SU-DHL-6 (cell line): ENCODE results near the gene STK35.

Experiments used
- H2AFZ ChIP-seq: fragments of 200-600 bp; sonication (generic); 2 replicates; pipeline ENCODE4 v1.6.1; 2014; ENCODE audit warnings: low read depth, mild to moderate bottlenecking, moderate library complexity, mixed read lengths, antibody characterized with exemption, low read length; ENCODE audit not compliant: severe bottlenecking
- H3F3A ChIP-seq: fragments of 200-600 bp; shearing (Covaris generic); 2 replicates; pipeline ENCODE4 v1.6.0; 2016; ENCODE audit warnings: antibody characterized with exemption, mild to moderate bottlenecking; ENCODE audit not compliant: insufficient read depth
- H3K27ac ChIP-seq: fragments of 200-600 bp; sonication (generic); 2 replicates; pipeline ENCODE4 v1.5.1; 2016; ENCODE audit warnings: low read depth, mild to moderate bottlenecking, low read length, moderate library complexity, mixed read lengths
- H3K27me3 ChIP-seq: fragments of 200-600 bp; sonication (generic), shearing (Covaris generic); 2 replicates; pipeline ENCODE4 v1.6.0; 2014; ENCODE audit warnings: mild to moderate bottlenecking, low read length
- H3K36me3 ChIP-seq: fragments of 200-600 bp; sonication (generic); 2 replicates; pipeline ENCODE4 v1.6.1; 2014; ENCODE audit warnings: mild to moderate bottlenecking, low read length, mixed read lengths
- H3K4me2 ChIP-seq: fragments of 300-600, 200-600 bp; shearing (Covaris generic), sonication (generic); 2 replicates; pipeline ENCODE4 v1.6.0; 2014; ENCODE audit warnings: low read length, low read depth, mild to moderate bottlenecking; ENCODE audit not compliant: poor library complexity, severe bottlenecking
- H3K4me3 ChIP-seq: fragments of 200-600 bp; sonication (generic); 2 replicates; pipeline ENCODE4 v1.5.1; 2014; ENCODE audit warnings: antibody characterized with exemption, low read length, mild to moderate bottlenecking, mixed read lengths; ENCODE audit not compliant: insufficient read depth, poor library complexity, severe bottlenecking
- H3K79me2 ChIP-seq: fragments of 200-600 bp; sonication (generic); 2 replicates; pipeline ENCODE4 v1.6.1; 2014; ENCODE audit warnings: mild to moderate bottlenecking, low read length, moderate library complexity; ENCODE audit not compliant: insufficient read depth
- H3K9ac ChIP-seq: fragments of 200-600 bp; sonication (generic); 2 replicates; pipeline ENCODE4 v1.7.0; 2014; ENCODE audit warnings: mild to moderate bottlenecking, low read length
- H3K9me2 ChIP-seq: fragments of 200-600 bp; sonication (generic); replicated peaks from 2 replicates; pipeline ENCODE4 v1.6.1; 2014; ENCODE audit warnings: low read length; ENCODE audit not compliant: insufficient read depth
- H3K9me3 ChIP-seq: fragments of 200-600 bp; sonication (generic); 2 replicates; pipeline ENCODE4 v1.6.1; 2014; ENCODE audit warnings: low read length, mixed read lengths; ENCODE audit not compliant: insufficient read depth
- H4K20me1 ChIP-seq: fragments of 200-600 bp; sonication (generic); 2 replicates; pipeline ENCODE4 v1.6.1; 2014; ENCODE audit warnings: low read depth, mild to moderate bottlenecking, antibody characterized with exemption, low read length, moderate library complexity, mixed read lengths
- CTCF ChIP-seq: fragments of 200-600 bp; sonication (generic); IDR thresholded peaks from one replicate; pipeline ENCODE4 v1.5.1; 2017; ENCODE audit warnings: antibody characterized with exemption, mild to moderate bottlenecking, low read length, moderate library complexity; ENCODE audit not compliant: insufficient read depth, poor library complexity, severe bottlenecking
- EZH2phosphoT487 ChIP-seq: fragments of 200-600 bp; sonication (generic), shearing (Covaris generic); conservative IDR thresholded peaks from 2 replicates; pipeline ENCODE4 v1.6.1; 2018; ENCODE audit warnings: mild to moderate bottlenecking, antibody characterized with exemption, low read length, moderate library complexity, mixed read lengths

STK35 gene

GRCh38 chr20:2144850-2145249 lies 43.2 kb downstream of the STK35 start:
- no peak for TF ChIP-seq EZH2phosphoT487
- no peak for TF ChIP-seq CTCF
- no peaks in the 10 kb centered on the region for H3K36me3 ChIP-seq
- H4K20me1 ChIP-seq, result no peaks in the 10 kb centered on the region

GRCh38 chr20:2145376-2145775 lies 43.7 kb downstream of the STK35 start:
- no peaks in the 10 kb centered on the region for H3K9me3 ChIP-seq
- H3K4me3 ChIP-seq, result no peak overlapping the region
- H4K20me1 ChIP-seq, result no peaks in the 10 kb centered on the region
- H2AFZ ChIP-seq, result no peak overlapping the region
- no peaks in the 10 kb centered on the region for H3K9me2 ChIP-seq
- TF ChIP-seq CTCF, result no peak
- TF ChIP-seq EZH2phosphoT487, result no peak
- H3K36me3 ChIP-seq, result no peaks in the 10 kb centered on the region
- H3K79me2 ChIP-seq, result no peaks in the 10 kb centered on the region
- H3K4me2 ChIP-seq, result no peak overlapping the region
- no peaks in the 10 kb centered on the region for H3K27me3 ChIP-seq
- H3K9ac ChIP-seq, result no peak overlapping the region
- no peaks in the 10 kb centered on the region for H3F3A ChIP-seq
- H3K27ac ChIP-seq, result no peak overlapping the region

More at GRCh38 chr20:2144850-2145249, 43.2 kb downstream of the STK35 start:
- Histone ChIP-seq H3K4me2 (no peak overlapping the region), H3K27me3 (no peaks in the 10 kb centered on the region), H3K9me2 (no peaks in the 10 kb centered on the region), H2AFZ (no peak overlapping the region), H3K4me3 (no peak overlapping the region), H3K27ac (no peak overlapping the region), H3F3A (no peaks in the 10 kb centered on the region), H3K9ac (no peak overlapping the region), H3K9me3 (no peaks in the 10 kb centered on the region), H3K79me2 (no peaks in the 10 kb centered on the region)

GRCh38 chr20:2146080-2146867 lies 44.6 kb downstream of the STK35 start:
- Histone ChIP-seq H3K79me2 (no peaks in the 10 kb centered on the region), H3K9me2 (no peaks in the 10 kb centered on the region), H3K9me3 (no peaks in the 10 kb centered on the region), H2AFZ (no peak overlapping the region), H3F3A (no peaks in the 10 kb centered on the region), H3K9ac (no peak overlapping the region), H3K27me3 (no peaks in the 10 kb centered on the region), H3K4me3 (no peak overlapping the region), H3K4me2 (no peak overlapping the region), H4K20me1 (no peaks in the 10 kb centered on the region), H3K27ac (no peak overlapping the region), H3K36me3 (no peaks in the 10 kb centered on the region)
- no peak for TF ChIP-seq CTCF
- TF ChIP-seq EZH2phosphoT487, result no peak
